CD4-positive, alpha-beta T cell treated with Interleukin-10 for 1 hour (primary cell): ENCODE data around the gene RNH1.

Experiments
- DNase-seq: peaks from one replicate; pipeline ENCODE4 v3.0.0-alpha.2; 2020

Gene RNH1

GRCh38 chr11:536841-537621 lies 30.0 kb upstream of the RNH1 start, which contains the start of gene LRRC56:
TSS of gene LRRC56 (plus strand) at chr11:537527. CDS start at chr11:540685, 3,158 bp downstream.
- DNase-seq = peak; percentile 96

GRCh38 chr11:535519-536454 lies 28.7 kb upstream of the RNH1 start, which contains the start of gene HRAS:
TSS of gene HRAS (minus strand) at chr11:535576.
- DNase-seq = peak; percentile 96

GRCh38 chr11:535210-535518 lies 28.1 kb upstream of the RNH1 start:
- DNase-seq = no peak

GRCh38 chr11:534396-535209 lies 27.6 kb upstream of the RNH1 start:
- DNase-seq = peak; percentile 30

GRCh38 chr11:533586-534395 lies 26.7 kb upstream of the RNH1 start:
- no peak for DNase-seq

GRCh38 chr11:532986-533585 lies 26.0 kb upstream of the RNH1 start:
- DNase-seq = no peak

- no peak for DNase-seq
Observed at GRCh38 chr11:532527-532985, 25.5 kb upstream of the RNH1 start.

- no peak for DNase-seq
Observed at GRCh38 chr11:531919-532526, 25.0 kb upstream of the RNH1 start.

- DNase-seq = no peak
Observed at GRCh38 chr11:530960-531831, 24.2 kb upstream of the RNH1 start.

GRCh38 chr11:529728-530411 lies 22.8 kb upstream of the RNH1 start:
- DNase-seq = no peak

GRCh38 chr11:528815-529727 lies 22.0 kb upstream of the RNH1 start:
- DNase-seq = no peak

GRCh38 chr11:528166-528814 lies 21.2 kb upstream of the RNH1 start:
- no peak for DNase-seq

GRCh38 chr11:526192-526591 lies 19.1 kb upstream of the RNH1 start:
- DNase-seq = no peak

- no peak for DNase-seq
Observed at GRCh38 chr11:521177-521688, 14.2 kb upstream of the RNH1 start.

GRCh38 chr11:520428-521176 lies 13.6 kb upstream of the RNH1 start:
- DNase-seq = no peak

- peak; percentile 91 for DNase-seq
Observed at GRCh38 chr11:518463-519202, 11.6 kb upstream of the RNH1 start.
